GM18519 (cell line): ENCODE measurements around the gene ITPK1.
"Not testable (repeated sequence)": the region's sequence is repeated elsewhere in the genome, so short reads cannot be mapped to it uniquely, and the experiment has no call there.

Source experiments
- ATAC-seq: cut with Tn5 transposase; IDR thresholded peaks from one replicate; pipeline ENCODE4 v1.9.1; 2021; ENCODE audit warnings: mild to moderate bottlenecking, moderate library complexity; ENCODE audit not compliant: unreplicated experiment, low FRiP score

ITPK1 gene

GRCh38 chr14:93105856-93106255 lies 9.9 kb downstream of the ITPK1 start:
- not testable (repeated sequence) for ATAC-seq

GRCh38 chr14:93105362-93105761 lies 10.4 kb downstream of the ITPK1 start:
- no peak for ATAC-seq

- ATAC-seq, result no peak
Observed at GRCh38 chr14:93104961-93105360, 10.8 kb downstream of the ITPK1 start.

- ATAC-seq, result no peak
Observed at GRCh38 chr14:93103392-93104080, 12.2 kb downstream of the ITPK1 start.

GRCh38 chr14:93102141-93102540 lies 13.6 kb downstream of the ITPK1 start:
- no peak for ATAC-seq

GRCh38 chr14:93101181-93101580 lies 14.5 kb downstream of the ITPK1 start:
- no peak for ATAC-seq

- no peak for ATAC-seq
Observed at GRCh38 chr14:93100570-93100969, 15.2 kb downstream of the ITPK1 start.

GRCh38 chr14:93100100-93100499 lies 15.6 kb downstream of the ITPK1 start:
- no peak for ATAC-seq

GRCh38 chr14:93099643-93100042 lies 16.1 kb downstream of the ITPK1 start:
- ATAC-seq, result no peak

- ATAC-seq, result no peak
Observed at GRCh38 chr14:93099196-93099595, 16.5 kb downstream of the ITPK1 start.

GRCh38 chr14:93096691-93097322 lies 18.9 kb downstream of the ITPK1 start:
- no peak for ATAC-seq

GRCh38 chr14:93095742-93096510 lies 19.8 kb downstream of the ITPK1 start:
- no peak for ATAC-seq

GRCh38 chr14:93094121-93094918 lies 21.4 kb downstream of the ITPK1 start:
- ATAC-seq, result no peak

- ATAC-seq, result no peak
Observed at GRCh38 chr14:93092606-93093556, 22.8 kb downstream of the ITPK1 start.

GRCh38 chr14:93091666-93092065 lies 24.1 kb downstream of the ITPK1 start:
- ATAC-seq, result no peak

- ATAC-seq, result no peak
Observed at GRCh38 chr14:93090826-93091555, 24.7 kb downstream of the ITPK1 start.

- no peak for ATAC-seq
Observed at GRCh38 chr14:93089521-93090269, 26.0 kb downstream of the ITPK1 start.

GRCh38 chr14:93086441-93087055 lies 29.2 kb downstream of the ITPK1 start:
- ATAC-seq, result no peak
